Activated CD8-positive, alpha-beta memory T cell treated with anti-CD3 and anti-CD28 coated beads for 36 hours (primary cell): ENCODE data around the gene SAXO1. TPM values are rescaled to one million over a fixed set of nuclear protein-coding genes. Genes with fewer than 3 reads are reported as not detected.
"Not testable (repeated sequence)": the region's sequence is repeated elsewhere in the genome, so short reads cannot be mapped to it uniquely, and the experiment has no call there.

ENCODE experiments used
- CTCF ChIA-PET: fragments of 350-600 bp; sonication (Branson Sonifier 250); formaldehyde crosslinking; loops from one replicate; lab custom pipeline; 2021; ENCODE audit warnings: antibody characterized with exemption; lab: Charles Lee
- POLR2A ChIA-PET: fragments of 350-600 bp; sonication (Branson Sonifier 250); formaldehyde crosslinking; loops from one replicate; lab custom pipeline; 2021; ENCODE audit warnings: antibody characterized with exemption; lab: Charles Lee
- total RNA-seq, 2 experiments: library from RNA; stranded (reverse); gene quantifications; one replicate each; pipeline ENCODE4 v1.2.3, GENCODE V29; 2021

SAXO1 gene
- total RNA-seq, result under 1 TPM in 1 of 2 experiments, not detected in 1; 0.23 TPM

GRCh38 chr9:19033015-19033414, at the start of gene SAXO1:
SAXO1 (minus strand) TSS chr9:19033209; CDS start chr9:19032908, 301 bp downstream.
- CTCF ChIA-PET, result interaction anchor here (0.6 kb wide), 1 partner anchor 180 kb away, joined by 3 read pairs; no protein-coding TSS in a partner anchor
- POLR2A ChIA-PET, result no interaction called here

- CTCF ChIA-PET, result interaction anchor here (0.5 kb wide), 1 partner anchor 12 kb away, joined by 4 read pairs; no protein-coding TSS in a partner anchor
- POLR2A ChIA-PET, result no interaction called here
Measured at GRCh38 chr9:19074836-19075235, 41.8 kb upstream of the SAXO1 start.

GRCh38 chr9:19074229-19074628, 41.2 kb upstream of the SAXO1 start:
- CTCF ChIA-PET, result interaction anchor here (1.1 kb wide), 1 partner anchor 13 kb away, joined by 3 read pairs; no protein-coding TSS in a partner anchor
- POLR2A ChIA-PET, result no interaction called here

- ChIA-PET CTCF (no interaction called here), POLR2A (no interaction called here)
Measured at GRCh38 chr9:19057033-19057432, 24.0 kb upstream of the SAXO1 start.

GRCh38 chr9:19050637-19051591, 17.9 kb upstream of the SAXO1 start:
- CTCF ChIA-PET, result interaction anchor here (1.0 to 3.5 kb wide), 3 partner anchors 34 to 406 kb away, joined by 3 to 10 read pairs (median 3); no protein-coding TSS in a partner anchor
- POLR2A ChIA-PET, result interaction anchor here (0.7 to 1.1 kb wide), 3 partner anchors 51 to 329 kb away, joined by 3 read pairs; partner anchors contain the start of gene RPS6

- CTCF ChIA-PET, result interaction anchor here (1.0 to 3.5 kb wide), 4 partner anchors 35 to 407 kb away, joined by 3 to 10 read pairs (median 3); no protein-coding TSS in a partner anchor
- POLR2A ChIA-PET, result interaction anchor here (0.7 to 1.2 kb wide), 4 partner anchors 52 to 330 kb away, joined by 3 read pairs; partner anchors contain the start of gene RPS6
Measured at GRCh38 chr9:19049917-19050636, 17.1 kb upstream of the SAXO1 start.

- CTCF ChIA-PET, result interaction anchor here (0.6 to 3.5 kb wide), 5 partner anchors 52 to 408 kb away, joined by 3 to 10 read pairs (median 6); no protein-coding TSS in a partner anchor
- POLR2A ChIA-PET, result interaction anchor here (0.9 to 1.2 kb wide), 4 partner anchors 81 to 331 kb away, joined by 3 read pairs; partner anchors contain the start of gene RPS6
Measured at GRCh38 chr9:19048966-19049916, 16.2 kb upstream of the SAXO1 start, which contains the start of gene RRAGA. RRAGA (plus strand) TSS chr9:19049427; CDS start chr9:19049660, 233 bp downstream.

- ChIA-PET CTCF (no interaction called here), POLR2A (no interaction called here)
Measured at GRCh38 chr9:19036611-19037010, 3.6 kb upstream of the SAXO1 start.

GRCh38 chr9:19032406-19032805, 603 bp downstream of the SAXO1 start:
- POLR2A ChIA-PET, result no interaction called here
- CTCF ChIA-PET, result no interaction called here

- ChIA-PET POLR2A (no interaction called here), CTCF (no interaction called here)
Measured at GRCh38 chr9:19030899-19031298, 2.1 kb downstream of the SAXO1 start.

- POLR2A ChIA-PET, result interaction anchor here (0.7 kb wide), 1 partner anchor 576 kb away, joined by 4 read pairs; no protein-coding TSS in a partner anchor
- CTCF ChIA-PET, result interaction anchor here (0.5 to 1.6 kb wide), 5 partner anchors 14 to 774 kb away, joined by 3 to 5 read pairs (median 4); no protein-coding TSS in a partner anchor
Measured at GRCh38 chr9:19028835-19029451, 4.1 kb downstream of the SAXO1 start.

- POLR2A ChIA-PET, result no interaction called here
- CTCF ChIA-PET, result no interaction called here
Measured at GRCh38 chr9:19027825-19028224, 5.2 kb downstream of the SAXO1 start.

GRCh38 chr9:19026375-19026774, 6.6 kb downstream of the SAXO1 start:
- POLR2A ChIA-PET, result no interaction called here
- CTCF ChIA-PET, result no interaction called here

GRCh38 chr9:19023078-19023477, 9.9 kb downstream of the SAXO1 start:
- CTCF ChIA-PET, result no interaction called here
- POLR2A ChIA-PET, result no interaction called here

GRCh38 chr9:19022206-19022605, 10.8 kb downstream of the SAXO1 start:
- ChIA-PET POLR2A (no interaction called here), CTCF (no interaction called here)

- POLR2A ChIA-PET, CTCF ChIA-PET: not testable (repeated sequence)
Measured at GRCh38 chr9:19021649-19022048, 11.4 kb downstream of the SAXO1 start.

- ChIA-PET POLR2A (no interaction called here), CTCF (interaction anchor here (0.7 kb wide), 1 partner anchor 11 kb away, joined by 4 read pairs; no protein-coding TSS in a partner anchor)
Measured at GRCh38 chr9:19020886-19021455, 12.0 kb downstream of the SAXO1 start.
